SK-N-SH (cell line): ENCODE measurements around the gene ELOVL3. TPM values are rescaled to one million over a fixed set of nuclear protein-coding genes. Genes with fewer than 3 reads are reported as not detected.

ENCODE experiments used
- CTCF ChIA-PET: fragments of 300-600, 350-600 bp; formaldehyde crosslinking; extraction: SDS; loops from one replicate; lab custom pipeline; 2021; lab: Yijun Ruan, JAX
- POLR2A ChIA-PET: fragments of 350-600 bp; sonication (Branson Sonifier 250); formaldehyde crosslinking; extraction: SDS; loops from one replicate; lab custom pipeline; 2020; ENCODE audit warnings: antibody characterized with exemption, inconsistent platforms; lab: Yijun Ruan, JAX
- DNase-seq: peaks from one replicate; pipeline ENCODE4 v3.0.0; 2012
- H2AFZ ChIP-seq: fragments of 200-600 bp; sonication (generic); 2 replicates; pipeline ENCODE4 v1.8.1; 2016; ENCODE audit warnings: antibody characterized with exemption, mild to moderate bottlenecking, low read depth
- H3F3A ChIP-seq: fragments of 200-600 bp; sonication (generic); replicated peaks from 2 replicates; pipeline ENCODE3; 2016; ENCODE audit warnings: antibody characterized with exemption, mild to moderate bottlenecking; ENCODE audit not compliant: insufficient read depth
- H3K27ac ChIP-seq, 2 experiments: fragments of 200-500 bp in 1 of 2; fragments of 200-600 bp in 1 of 2; sonication (Bioruptor generic) in 1 of 2; sonication (generic), shearing (Covaris generic) in 1 of 2; 2 replicates each; pipeline versions ENCODE4 v1.5.1 to v1.6.1; 2014 to 2016; ENCODE audit warnings: low read depth in 2 of 2, inconsistent platforms in 1 of 2, low read length in 1 of 2, mild to moderate bottlenecking in 1 of 2, mixed read lengths in 1 of 2
- H3K27me3 ChIP-seq: fragments of 200-600 bp; sonication (generic), shearing (Covaris generic); 2 replicates; pipeline ENCODE4 v1.6.1; 2016; ENCODE audit warnings: mixed run types; ENCODE audit not compliant: insufficient read depth
- H3K36me3 ChIP-seq, 2 experiments: fragments of 200-500 bp in 1 of 2; fragments of 200-600 bp in 1 of 2; sonication (Bioruptor generic) in 1 of 2; sonication (generic) in 1 of 2; replicated peaks in 1 of 2; 2 replicates each; pipeline versions ENCODE3 to v1.5.1; 2014 to 2016; ENCODE audit warnings: low read length in 1 of 2, mild to moderate bottlenecking in 1 of 2; ENCODE audit not compliant: insufficient read depth in 2 of 2, control insufficient read depth in 1 of 2
- H3K4me1 ChIP-seq, 2 experiments: fragments of 200-500 bp in 1 of 2; fragments of 200-600 bp in 1 of 2; sonication (Bioruptor generic) in 1 of 2; sonication (generic), shearing (Covaris generic) in 1 of 2; 2 replicates each; pipeline versions ENCODE4 v1.5.1 to v1.6.1; 2014 to 2016; ENCODE audit warnings: low read depth in 1 of 2, low read length in 1 of 2, mixed run types in 1 of 2; ENCODE audit not compliant: insufficient read depth in 2 of 2, control insufficient read depth in 1 of 2
- H3K4me2 ChIP-seq: fragments of 200-600 bp; sonication (generic), shearing (Covaris generic); 2 replicates; pipeline ENCODE4 v1.6.1; 2017; ENCODE audit warnings: mixed run types
- H3K4me3 ChIP-seq, 2 experiments: fragments of 200-500 bp in 1 of 2; fragments of 200-600 bp in 1 of 2; sonication (Bioruptor generic) in 1 of 2; sonication (generic), shearing (Covaris generic) in 1 of 2; 2 replicates each; pipeline versions ENCODE4 v1.5.1 to v1.8.1; 2014 to 2016; ENCODE audit warnings: low read depth in 2 of 2, inconsistent platforms in 1 of 2, low read length in 1 of 2, mild to moderate bottlenecking in 1 of 2, mixed read lengths in 1 of 2, moderate library complexity in 1 of 2
- H3K79me2 ChIP-seq: fragments of 200-600 bp; sonication (generic); 2 replicates; pipeline ENCODE4 v1.8.1; 2017; ENCODE audit warnings: mild to moderate bottlenecking; ENCODE audit not compliant: insufficient read depth
- H3K9ac ChIP-seq: fragments of 200-600 bp; sonication (generic); 2 replicates; pipeline ENCODE4 v1.6.1; 2017; ENCODE audit warnings: mixed run types
- H3K9me2 ChIP-seq: fragments of 200-600 bp; sonication (generic); 2 replicates; pipeline ENCODE4 v1.6.1; 2017; ENCODE audit warnings: mixed run types
- H3K9me3 ChIP-seq: fragments of 200-600 bp; sonication (generic); 2 replicates; pipeline ENCODE4 v1.6.1; 2017; ENCODE audit warnings: mixed run types, mild to moderate bottlenecking, moderate library complexity
- H4K20me1 ChIP-seq: fragments of 200-600 bp; sonication (generic); 2 replicates; pipeline ENCODE4 v1.6.1; 2017; ENCODE audit warnings: mild to moderate bottlenecking, mixed run types; ENCODE audit not compliant: insufficient read depth
- ELF1 ChIP-seq: IDR thresholded peaks from 2 replicates; pipeline ENCODE4 v1.4.0; 2012
- FOSL2 ChIP-seq: IDR thresholded peaks from 2 replicates; pipeline ENCODE4 v1.4.0; 2012; ENCODE audit warnings: low read depth, mild to moderate bottlenecking, moderate library complexity, borderline replicate concordance
- FOXJ3 ChIP-seq: sonication (generic); formaldehyde crosslinking; IDR thresholded peaks from 2 replicates; pipeline ENCODE4 v1.5.1; 2020; ENCODE audit warnings: mild to moderate bottlenecking, missing genetic modification reagents
- GABPA ChIP-seq: IDR thresholded peaks from 2 replicates; pipeline ENCODE4 v1.4.0; 2012; ENCODE audit warnings: low read depth, mild to moderate bottlenecking
- MAX ChIP-seq: IDR thresholded peaks from 2 replicates; pipeline ENCODE4 v1.4.0; 2012; ENCODE audit warnings: low read depth
- MEF2A ChIP-seq: IDR thresholded peaks from 2 replicates; pipeline ENCODE4 v1.4.0; 2012; ENCODE audit warnings: low read depth, borderline replicate concordance
- RXRA ChIP-seq: IDR thresholded peaks from 2 replicates; pipeline ENCODE4 v1.4.0; 2012; ENCODE audit warnings: low read depth, mild to moderate bottlenecking, borderline replicate concordance
- SIN3A ChIP-seq: IDR thresholded peaks from 2 replicates; pipeline ENCODE4 v1.6.1; 2012; ENCODE audit warnings: low read depth, mild to moderate bottlenecking, low read length, moderate library complexity, borderline replicate concordance
- SMC3 ChIP-seq: IDR thresholded peaks from 2 replicates; pipeline ENCODE4 v1.6.1; 2012; ENCODE audit warnings: low read depth, low read length, improper control_type of control experiment
- TAF1 ChIP-seq: IDR thresholded peaks from 2 replicates; pipeline ENCODE4 v1.6.1; 2012; ENCODE audit warnings: low read depth, mild to moderate bottlenecking, low read length, moderate library complexity, borderline replicate concordance
- TCF12 ChIP-seq: IDR thresholded peaks from 2 replicates; pipeline ENCODE4 v1.4.0; 2012
- TEAD4 ChIP-seq: IDR thresholded peaks from 2 replicates; pipeline ENCODE4 v1.4.0; 2012; ENCODE audit warnings: mild to moderate bottlenecking, borderline replicate concordance; ENCODE audit not compliant: insufficient read depth
- WGBS: methylation state at CpG from one replicate; pipeline ENCODE4 v1.1.6; 2017; ENCODE audit warnings: low lambda C conversion rate; 5-methylcytosine and 5-hydroxymethylcytosine counted together
- polyA plus RNA-seq, 3 experiments: library from polyadenylated mRNA; depleted of rRNA; stranded (reverse); fragments of >200 nt; gene quantifications; 2 replicates each; pipeline ENCODE4 v1.2.3, GENCODE V29; 2012
- TF ChIP-seq, protein P1 (sequence below): fragments of 150-350 bp; IDR thresholded peaks from 2 replicates; pipeline ENCODE4 v1.6.1; 2017; ENCODE audit warnings: antibody characterized with exemption, low read length, low read depth, borderline replicate concordance
- TF ChIP-seq, protein P2 (sequence below): IDR thresholded peaks from 2 replicates; pipeline ENCODE4; 2012

Gene ELOVL3
- polyA plus RNA-seq, 1 of the 3 experiments (the other 2 are of a cell fraction): 0.25 TPM

- H3K27ac ChIP-seq: no peak overlapping the region
- no peaks in the 10 kb centered on the region for H3K36me3 ChIP-seq
- H3K4me1 ChIP-seq: peaks cover 0 to under 1% of the 10 kb centered on the region in 2 experiments; a peak in 2 of 4 replicates
- ChIA-PET POLR2A (no interaction called here), CTCF (interaction anchor here (1.2 to 23.6 kb wide), 4 partner anchors 11 to 179 kb away, joined by 5 to 824 read pairs (median 30); no protein-coding TSS in a partner anchor)
- H3K9ac ChIP-seq: no peak overlapping the region
- no peaks in the 10 kb centered on the region for H3K9me2 ChIP-seq
- TF ChIP-seq ELF1 (no peak), MEF2A (no peak), SMC3 (no peak), TAF1 (no peak), GABPA (no peak), SIN3A (no peak), TCF12 (no peak), MAX (no peak), TEAD4 (no peak), FOXJ3 (CRISPR knock-in tag) (no peak), FOSL2 (no peak)
- TF ChIP-seq, protein P1, sequence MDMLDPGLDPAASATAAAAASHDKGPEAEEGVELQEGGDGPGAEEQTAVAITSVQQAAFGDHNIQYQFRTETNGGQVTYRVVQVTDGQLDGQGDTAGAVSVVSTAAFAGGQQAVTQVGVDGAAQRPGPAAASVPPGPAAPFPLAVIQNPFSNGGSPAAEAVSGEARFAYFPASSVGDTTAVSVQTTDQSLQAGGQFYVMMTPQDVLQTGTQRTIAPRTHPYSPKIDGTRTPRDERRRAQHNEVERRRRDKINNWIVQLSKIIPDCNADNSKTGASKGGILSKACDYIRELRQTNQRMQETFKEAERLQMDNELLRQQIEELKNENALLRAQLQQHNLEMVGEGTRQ: no peak
- TF ChIP-seq, protein P2, sequence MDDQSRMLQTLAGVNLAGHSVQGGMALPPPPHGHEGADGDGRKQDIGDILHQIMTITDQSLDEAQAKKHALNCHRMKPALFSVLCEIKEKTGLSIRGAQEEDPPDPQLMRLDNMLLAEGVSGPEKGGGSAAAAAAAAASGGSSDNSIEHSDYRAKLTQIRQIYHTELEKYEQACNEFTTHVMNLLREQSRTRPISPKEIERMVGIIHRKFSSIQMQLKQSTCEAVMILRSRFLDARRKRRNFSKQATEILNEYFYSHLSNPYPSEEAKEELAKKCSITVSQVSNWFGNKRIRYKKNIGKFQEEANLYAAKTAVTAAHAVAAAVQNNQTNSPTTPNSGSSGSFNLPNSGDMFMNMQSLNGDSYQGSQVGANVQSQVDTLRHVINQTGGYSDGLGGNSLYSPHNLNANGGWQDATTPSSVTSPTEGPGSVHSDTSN: no peak
- no peaks in the 10 kb centered on the region for H3K27me3 ChIP-seq
- no peak overlapping the region for H2AFZ ChIP-seq
- H3K4me3 ChIP-seq: no peak overlapping the region
- H4K20me1 ChIP-seq: no peaks in the 10 kb centered on the region
- H3K79me2 ChIP-seq: no peaks in the 10 kb centered on the region
- no peaks in the 10 kb centered on the region for H3F3A ChIP-seq
- DNase-seq: no peak
- no peak overlapping the region for H3K4me2 ChIP-seq
- H3K9me3 ChIP-seq: no peaks in the 10 kb centered on the region
Observed at GRCh38 chr10:102220612-102221011, 5.5 kb upstream of the ELOVL3 start.

DNA sequence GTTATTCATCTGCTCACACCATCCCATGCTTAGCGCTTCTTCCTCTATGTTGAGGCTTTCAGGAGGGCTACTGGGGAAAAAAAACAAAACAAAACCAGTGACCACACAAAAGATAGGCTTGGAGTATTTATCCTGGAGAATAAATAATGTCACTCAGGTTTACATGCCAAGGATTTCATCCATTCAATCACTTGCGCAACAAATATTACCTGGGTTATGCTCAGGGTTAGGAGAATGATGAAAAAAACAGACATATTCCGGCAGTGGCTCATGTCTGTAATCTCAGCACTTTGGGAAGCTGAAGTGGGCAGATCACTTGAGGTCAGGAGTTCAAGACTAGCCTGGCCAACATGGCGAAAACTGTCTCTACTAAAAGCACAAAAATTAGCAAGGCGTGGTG, 3.3 kb upstream of the ELOVL3 start:
- 72% methylated on average over 5 of the region's 5 CpGs for WGBS
- no peaks in the 10 kb centered on the region for H3K79me2 ChIP-seq
- no peak overlapping the region for H2AFZ ChIP-seq
- H3K36me3 ChIP-seq: no peaks in the 10 kb centered on the region
- no peak overlapping the region for H3K4me2 ChIP-seq
- H3K9me3 ChIP-seq: no peaks in the 10 kb centered on the region
- H3K27ac ChIP-seq: no peak overlapping the region
- no peak overlapping the region for H3K4me3 ChIP-seq
- no peak for DNase-seq
- POLR2A ChIA-PET: no interaction called here
- H3K4me1 ChIP-seq: peaks cover 0 to 10% of the 10 kb centered on the region in 2 experiments; a peak in 2 of 4 replicates
- no peaks in the 10 kb centered on the region for H4K20me1 ChIP-seq
- H3K9me2 ChIP-seq: no peaks in the 10 kb centered on the region
- CTCF ChIA-PET: interaction anchor here (1.2 to 23.6 kb wide), 5 partner anchors 53 to 281 kb away, joined by 3 to 824 read pairs (median 4); partner anchors contain the start of gene SUFU
- TF ChIP-seq RXRA: no peak
- TF ChIP-seq MAX: no peak
- TF ChIP-seq SMC3: no peak
- H3K9ac ChIP-seq: no peak overlapping the region
- H3K27me3 ChIP-seq: peaks cover 2% of the 10 kb centered on the region; the same call in 1 of the 2 replicates
- no peaks in the 10 kb centered on the region for H3F3A ChIP-seq
